UCSD-AML1 (cell line): ENCODE results near the gene EPS8.
"Not testable (repeated sequence)": the region's sequence is repeated elsewhere in the genome, so short reads cannot be mapped to it uniquely, and the experiment has no call there.

Source experiments
- DNase-seq: peaks from one replicate; lab custom pipeline; 2025; ENCODE audit not compliant: unreplicated experiment; lab: John Stamatoyannopoulos, UW

Gene EPS8

GRCh38 chr12:15762162-15762561 is 27.0 kb downstream of the EPS8 start:
- DNase-seq, result not testable (repeated sequence)

GRCh38 chr12:15757553-15758255 is 31.5 kb downstream of the EPS8 start:
- no peak for DNase-seq

GRCh38 chr12:15756822-15757221 is 32.4 kb downstream of the EPS8 start:
- no peak for DNase-seq

GRCh38 chr12:15754233-15754632 is 35.0 kb downstream of the EPS8 start:
- DNase-seq, result no peak

GRCh38 chr12:15752785-15753184 is 36.4 kb downstream of the EPS8 start:
- no peak for DNase-seq

GRCh38 chr12:15751741-15752140 is 37.4 kb downstream of the EPS8 start:
- DNase-seq, result no peak

GRCh38 chr12:15749937-15750336 is 39.3 kb downstream of the EPS8 start:
- DNase-seq, result no peak

GRCh38 chr12:15741870-15742269 is 47.3 kb downstream of the EPS8 start:
- DNase-seq, result not testable (repeated sequence)

GRCh38 chr12:15741082-15741481 is 48.1 kb downstream of the EPS8 start:
- no peak for DNase-seq

- DNase-seq, result not testable (repeated sequence)
Observed at GRCh38 chr12:15740389-15740788, 48.8 kb downstream of the EPS8 start.

- DNase-seq, result no peak
Observed at GRCh38 chr12:15738438-15739015, 50.7 kb downstream of the EPS8 start.

- DNase-seq, result no peak
Observed at GRCh38 chr12:15735837-15736615, 53.2 kb downstream of the EPS8 start.

- no peak for DNase-seq
Observed at GRCh38 chr12:15733136-15733535, 56.1 kb downstream of the EPS8 start.

- no peak for DNase-seq
Observed at GRCh38 chr12:15732341-15733061, 56.7 kb downstream of the EPS8 start.

GRCh38 chr12:15731940-15732339 is 57.2 kb downstream of the EPS8 start:
- no peak for DNase-seq

- DNase-seq, result no peak
Observed at GRCh38 chr12:15729097-15729496, 60.1 kb downstream of the EPS8 start.

- no peak for DNase-seq
Observed at GRCh38 chr12:15728118-15728598, 61.0 kb downstream of the EPS8 start.

GRCh38 chr12:15726878-15727150 is 62.4 kb downstream of the EPS8 start:
- no peak for DNase-seq

GRCh38 chr12:15726027-15726877 is 62.9 kb downstream of the EPS8 start:
- no peak for DNase-seq

- no peak for DNase-seq
Observed at GRCh38 chr12:15722951-15723350, 66.2 kb downstream of the EPS8 start.
